GM20431 (cell line): Measurements from ENCODE around the gene DCUN1D2.
"Not testable (repeated sequence)": the region's sequence is repeated elsewhere in the genome, so short reads cannot be mapped to it uniquely, and the experiment has no call there.

Experiments used
- in situ Hi-C: fragments of 300-500 bp; cut with MseI, MboI; formaldehyde crosslinking; loops from one replicate; pipeline ENCODE4 v1.15.0; 2020; ENCODE audit warnings: low sequenced_read_pairs; ENCODE audit not compliant: unreplicated experiment

The DCUN1D2 gene

DNA sequence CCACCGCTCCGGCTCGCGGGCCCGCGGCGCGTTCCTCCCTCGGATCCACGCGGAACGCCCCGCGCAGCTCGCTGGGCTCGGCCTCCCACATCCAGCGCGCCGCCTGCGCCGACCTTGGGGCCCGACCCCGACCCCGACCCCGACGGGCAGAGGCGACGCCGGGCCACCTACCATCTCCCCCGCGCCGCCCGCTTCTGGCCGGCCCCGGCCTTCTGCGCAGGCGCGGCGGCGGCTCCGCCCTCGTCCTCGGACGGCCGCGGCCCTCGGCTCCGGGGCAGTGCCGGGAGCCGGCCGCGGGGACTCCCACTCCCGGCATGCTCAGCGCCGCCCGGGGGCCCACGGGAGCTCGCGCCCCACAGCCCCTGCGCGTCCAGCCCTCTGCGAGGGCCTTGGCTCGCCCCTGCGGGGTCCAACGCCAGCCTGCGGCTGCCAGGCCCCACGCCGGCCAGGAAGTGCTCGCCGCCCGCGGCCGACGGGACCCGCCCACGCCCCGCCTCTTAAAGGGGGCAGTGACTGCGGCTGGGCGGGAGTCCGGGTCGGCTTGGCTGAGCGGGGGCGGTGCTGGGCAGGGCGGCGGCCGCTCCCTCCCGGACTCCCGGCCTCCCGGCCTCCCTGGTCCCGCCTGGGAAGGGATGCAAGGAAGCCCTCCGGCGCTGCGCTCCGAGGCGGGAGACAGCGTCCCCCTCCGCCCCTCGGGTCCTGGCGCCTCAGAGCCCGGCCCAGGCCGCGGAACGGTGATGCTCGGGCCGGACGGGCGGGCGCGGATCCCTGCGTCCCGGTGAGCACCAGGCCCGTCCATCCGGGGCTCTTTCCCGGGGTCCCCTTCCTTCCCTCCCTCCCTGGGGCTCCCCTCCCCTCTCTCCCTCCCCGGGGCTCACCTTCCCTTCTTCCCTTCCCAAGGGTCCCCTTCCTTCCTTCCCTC, at the start of gene DCUN1D2:
Gene DCUN1D2, minus strand, starts transcription at position 216 of the 922 bp plus-strand sequence. Its CDS starts 42 bp downstream, at position 174.
- in situ Hi-C loops = no loop called here

DNA sequence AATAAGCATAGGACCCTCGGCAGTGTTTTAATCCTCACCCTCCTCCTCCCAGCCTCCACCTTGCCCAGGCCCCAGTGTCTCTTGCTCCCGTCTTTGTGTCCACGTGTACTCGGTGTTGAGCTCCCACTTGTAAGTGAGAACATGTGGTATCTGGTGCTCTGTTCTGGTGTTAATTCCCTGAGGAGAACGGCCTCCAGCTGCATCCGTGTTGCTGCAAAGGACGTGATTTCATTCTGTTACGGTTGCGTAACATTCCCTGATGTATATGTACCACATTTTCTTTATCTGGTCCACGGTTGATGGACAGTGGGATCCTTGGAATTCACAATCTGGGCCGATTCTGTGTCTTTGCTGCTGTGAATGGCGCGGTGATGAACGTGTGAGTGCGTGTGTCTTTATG, 49.3 kb upstream of the DCUN1D2 start:
- in situ Hi-C loops = no loop called here

DNA sequence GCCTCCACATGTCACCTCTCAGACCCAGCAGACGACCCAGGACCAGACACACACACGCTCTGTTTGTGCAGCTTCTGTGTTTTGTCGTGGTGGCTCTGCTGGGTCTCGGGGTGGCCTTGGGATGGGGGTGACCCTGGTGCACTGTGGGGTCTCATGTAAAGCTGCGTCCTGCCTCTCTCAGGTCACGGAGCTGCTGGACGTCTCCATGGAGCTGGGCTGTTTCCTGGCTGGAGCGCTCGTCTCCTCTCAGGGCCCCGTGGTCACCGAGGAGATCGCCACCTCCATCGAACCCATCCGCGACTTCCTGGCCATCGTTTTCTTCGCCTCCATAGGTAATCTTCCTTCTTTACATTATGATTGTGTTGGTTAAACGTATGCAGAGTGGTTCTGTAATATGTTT, 48.7 kb upstream of the DCUN1D2 start:
- in situ Hi-C loops = no loop called here

DNA sequence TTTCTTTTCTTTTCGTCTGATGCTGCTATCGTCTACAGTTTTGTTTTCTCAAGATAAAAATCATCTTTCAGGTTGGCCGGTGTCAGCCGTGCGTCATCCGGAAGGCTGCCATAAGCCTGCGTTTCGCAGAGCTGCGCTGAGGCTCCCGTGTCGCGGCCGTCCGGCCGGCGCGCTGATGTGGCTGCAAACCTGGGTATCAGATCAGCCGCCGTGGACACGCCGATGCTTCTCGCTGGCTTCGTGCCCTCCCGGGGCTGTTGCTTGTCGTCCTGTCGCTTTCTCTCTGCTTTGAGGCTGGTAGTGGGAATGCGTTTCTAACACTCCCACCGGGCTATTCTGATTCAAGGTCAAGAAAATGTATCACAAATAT, 48.2 kb upstream of the DCUN1D2 start:
- in situ Hi-C loops = no loop called here

DNA sequence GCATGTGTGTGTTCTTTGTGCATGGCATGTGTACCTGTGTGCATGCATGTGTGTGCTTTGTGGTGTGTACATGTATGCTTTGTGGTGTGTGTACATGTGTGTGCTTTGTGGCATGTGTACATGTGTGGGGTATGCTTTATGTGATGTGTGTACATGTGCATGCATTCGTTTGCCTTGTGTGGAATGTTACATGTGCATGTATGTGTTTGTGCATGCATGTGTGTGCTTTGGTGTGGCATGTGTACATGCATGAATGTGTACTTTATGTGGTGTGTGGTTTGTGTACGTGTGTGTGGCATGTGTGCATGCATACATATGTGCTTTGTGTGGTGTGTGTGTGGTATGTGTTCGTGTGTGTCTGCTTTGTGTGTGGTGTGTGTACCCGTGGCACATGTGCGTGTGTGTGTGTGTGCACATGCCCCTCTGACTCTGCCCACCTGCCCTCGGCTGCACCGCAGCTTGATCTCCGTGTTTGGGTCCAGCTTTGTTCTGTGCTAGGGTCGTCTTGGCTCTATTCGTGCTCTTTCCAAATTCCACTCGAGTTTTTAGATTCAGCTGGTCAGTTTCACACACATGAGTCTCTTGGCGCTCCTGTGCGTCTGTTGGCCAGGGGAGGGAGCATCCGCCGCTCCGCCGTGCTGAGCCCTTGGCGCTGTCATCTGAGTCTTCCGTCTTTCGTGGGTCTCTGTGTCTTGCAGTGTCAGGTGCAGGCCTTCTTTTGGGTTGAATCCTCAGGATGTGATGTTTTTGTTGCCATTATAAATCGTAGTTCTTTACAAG, 47.6 kb upstream of the DCUN1D2 start:
- in situ Hi-C loops = no loop called here

DNA sequence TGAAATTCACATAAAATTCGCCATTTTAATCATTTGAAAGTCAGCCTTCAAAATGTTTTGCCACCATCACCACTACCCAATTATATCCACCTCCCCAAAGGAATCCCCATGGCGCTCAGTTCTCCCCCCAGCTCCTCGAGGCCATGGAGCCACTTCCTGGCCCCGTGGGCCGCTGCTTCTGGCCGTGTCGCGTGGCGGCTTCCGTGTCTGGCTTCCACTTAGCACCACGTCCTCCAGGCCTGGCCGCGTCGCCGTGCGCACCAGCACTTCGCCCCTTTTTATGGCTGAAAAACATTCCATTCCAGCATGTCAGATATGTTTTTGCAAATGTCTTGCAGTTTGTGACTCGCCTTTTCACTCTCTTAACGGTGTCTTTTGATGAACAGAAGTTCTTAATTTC, 46.7 kb upstream of the DCUN1D2 start:
- in situ Hi-C loops = no loop called here

DNA sequence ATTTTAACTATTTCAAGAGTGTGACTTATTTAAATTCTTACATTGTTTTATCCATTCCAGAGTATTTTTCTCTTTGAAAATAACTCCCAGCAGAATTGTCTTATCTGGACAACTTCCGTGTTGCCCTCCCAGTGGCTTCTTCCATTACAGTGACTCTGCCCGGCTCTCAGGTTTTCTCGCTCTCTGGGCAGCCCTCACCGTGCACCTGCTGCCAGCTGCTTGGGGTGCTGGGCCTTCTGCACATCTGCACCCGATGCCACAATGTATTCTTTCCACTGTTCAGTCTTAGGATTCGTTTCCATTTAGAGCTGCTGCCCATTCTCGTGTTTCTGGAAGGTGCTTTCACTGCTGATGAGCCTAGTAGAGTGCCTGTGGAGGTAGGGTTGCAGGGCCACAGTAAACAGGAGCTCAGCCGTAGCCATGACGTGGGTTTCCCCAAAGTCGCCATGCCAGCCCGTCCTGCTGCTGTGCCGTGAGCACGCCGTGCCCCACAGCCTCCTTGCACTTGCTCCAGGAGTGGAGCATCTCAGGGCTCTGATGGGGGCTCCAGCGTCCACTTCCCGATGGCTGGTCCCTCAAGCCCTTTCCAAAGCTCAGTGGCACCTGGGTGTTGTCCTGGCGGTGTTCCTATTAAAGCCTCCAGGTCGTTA, 46.1 kb upstream of the DCUN1D2 start:
- in situ Hi-C loops = no loop called here

DNA sequence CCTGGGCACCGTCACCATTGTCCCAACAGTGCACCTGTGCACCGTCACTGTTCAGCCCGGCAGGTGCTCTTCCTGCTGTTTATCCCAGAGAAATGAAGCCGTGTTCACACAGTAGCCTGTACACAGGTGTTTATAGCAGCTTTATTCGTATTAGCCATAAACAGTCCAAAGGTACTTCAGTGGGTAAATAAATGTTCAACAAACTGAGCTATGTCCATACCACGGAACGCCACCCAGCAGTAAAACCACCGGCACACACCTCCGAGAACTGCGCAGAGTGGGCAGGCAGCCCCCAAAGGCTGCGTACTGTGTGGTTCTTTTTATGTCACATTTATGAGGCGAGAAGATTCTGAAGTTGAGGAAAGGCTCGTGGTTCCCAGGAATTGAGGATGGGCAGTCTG, 44.9 kb upstream of the DCUN1D2 start:
- in situ Hi-C loops = no loop called here

DNA sequence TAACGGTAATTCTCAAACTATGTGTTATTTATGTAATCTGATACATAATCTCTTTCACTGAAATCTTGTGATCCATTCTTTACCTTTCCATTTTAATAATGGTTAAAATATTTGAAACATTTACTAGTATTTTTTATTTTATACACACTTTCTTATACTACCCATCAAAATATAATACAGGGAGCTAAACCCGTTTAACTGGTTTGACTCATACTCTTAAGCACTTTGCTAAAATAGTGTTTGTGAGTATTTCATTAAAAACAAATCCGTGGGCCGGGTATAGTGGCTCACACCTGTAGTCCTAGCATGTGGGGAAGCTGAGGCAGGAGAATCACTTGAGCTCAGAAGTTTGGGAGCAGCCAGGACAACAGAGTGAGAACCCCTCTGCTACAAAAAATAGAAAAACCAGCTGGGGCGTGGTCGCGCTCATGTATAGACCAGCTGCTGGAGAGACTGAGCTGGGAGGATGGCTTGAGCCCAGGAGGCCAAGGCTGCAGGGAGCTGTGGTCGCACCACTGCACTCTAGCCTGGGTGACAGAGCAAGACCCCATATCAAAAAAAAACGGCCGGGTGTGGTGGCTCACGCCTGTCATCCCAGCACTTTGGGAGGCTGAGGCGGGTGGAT, 43.8 kb upstream of the DCUN1D2 start:
- in situ Hi-C loops = no loop called here

DNA sequence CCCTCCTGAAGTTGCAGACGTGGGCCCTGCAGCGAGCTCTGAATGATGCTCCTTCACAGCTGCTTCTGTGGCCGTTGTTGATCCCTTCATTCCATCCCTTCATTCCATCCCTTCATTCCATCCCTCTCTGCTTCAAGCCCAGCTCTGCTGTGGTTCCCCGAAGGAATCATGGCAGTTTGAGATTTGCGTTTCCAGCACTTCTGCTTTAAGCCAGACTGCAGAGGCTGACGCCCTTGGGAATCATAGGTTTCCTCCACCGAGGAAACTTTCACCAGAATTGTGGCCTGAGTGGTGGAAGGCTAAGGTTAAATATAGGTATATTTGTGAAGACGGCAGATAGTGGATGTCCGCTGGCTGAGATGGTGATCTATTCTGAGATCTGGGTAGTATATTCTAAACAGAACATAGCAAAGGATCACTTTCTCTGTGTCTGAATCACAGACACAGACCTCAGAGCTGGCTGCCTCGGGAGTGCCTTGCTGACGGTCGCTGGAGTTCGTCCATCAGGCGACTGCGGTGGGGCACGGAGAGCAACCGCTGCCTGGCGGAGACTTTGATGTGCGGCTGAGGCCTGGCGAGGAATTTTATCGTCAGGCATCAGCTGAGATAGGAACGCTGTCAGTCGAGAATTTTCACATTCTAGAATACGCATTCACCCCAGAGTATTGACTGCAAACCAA, 42.8 kb upstream of the DCUN1D2 start:
- in situ Hi-C loops = no loop called here

DNA sequence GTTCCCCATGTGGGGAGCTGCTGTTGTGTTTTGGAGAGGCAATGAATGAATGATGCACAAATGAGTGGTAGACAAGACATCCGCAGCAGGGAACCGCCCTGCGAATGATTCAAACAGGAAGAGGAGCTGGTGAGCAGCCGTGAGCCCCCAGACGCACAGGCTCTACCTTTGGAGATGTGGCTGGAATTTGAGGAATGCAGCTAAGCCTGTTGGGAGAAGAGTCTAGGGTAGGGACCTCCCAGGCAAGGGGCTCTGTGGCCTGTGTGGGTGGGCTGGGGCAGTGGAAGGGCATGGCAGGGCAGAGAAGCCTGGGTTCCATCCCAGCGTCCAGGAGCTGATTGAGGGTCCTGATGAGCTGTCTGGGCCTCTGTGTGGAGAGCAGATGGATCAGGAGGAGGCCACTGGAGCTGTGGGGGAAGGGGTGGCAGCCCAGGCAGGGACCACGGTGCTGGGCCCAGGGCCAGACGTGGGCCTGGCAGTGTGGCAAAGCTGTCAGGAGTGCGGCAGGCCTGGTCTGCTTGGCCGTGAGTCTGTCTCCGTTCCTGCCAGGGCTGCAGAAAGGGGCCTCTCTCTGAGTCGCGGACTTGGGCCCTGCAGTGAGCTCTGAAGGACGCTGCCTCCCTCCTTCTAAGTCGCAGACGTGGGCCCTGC, 41.8 kb upstream of the DCUN1D2 start:
- in situ Hi-C loops = no loop called here

DNA sequence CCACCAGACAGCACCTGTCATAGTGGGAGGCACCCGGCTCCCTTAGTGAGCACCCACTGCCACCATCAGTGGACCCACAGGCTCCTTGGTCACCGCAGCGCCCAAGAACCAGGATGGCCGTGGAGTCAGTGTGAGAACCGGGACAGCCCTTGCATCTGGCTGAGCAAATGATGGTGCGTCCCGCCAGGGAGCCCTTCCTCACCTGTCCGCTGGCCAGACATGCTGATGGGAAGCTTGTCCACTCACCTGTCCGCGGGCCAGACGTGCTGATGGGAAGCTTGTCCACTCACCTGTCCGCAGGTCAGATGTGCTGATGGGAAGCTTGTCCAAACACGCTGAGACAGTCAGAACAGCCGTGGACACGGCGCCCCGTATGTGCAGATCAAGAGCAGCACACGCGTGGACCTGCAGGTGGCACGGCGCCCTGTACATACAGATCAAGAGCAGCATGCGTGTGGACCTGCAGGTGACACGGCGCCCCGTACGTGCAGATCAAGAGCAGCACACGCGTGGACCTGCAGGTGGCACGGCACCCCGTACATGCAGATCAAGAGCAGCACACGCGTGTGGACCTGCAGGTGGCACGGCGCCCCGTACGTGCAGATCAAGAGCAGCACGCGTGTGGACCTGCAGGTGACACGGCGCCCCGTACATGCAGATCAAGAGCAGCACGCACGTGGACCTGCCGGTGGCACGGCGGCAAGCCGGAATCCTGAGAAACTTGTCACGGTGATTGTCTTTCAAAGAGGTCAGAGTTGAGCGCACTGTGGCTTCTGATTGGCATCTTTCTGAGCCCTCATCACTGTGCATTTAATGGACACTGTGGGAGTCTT, 40.7 kb upstream of the DCUN1D2 start:
- in situ Hi-C loops = no loop called here

DNA sequence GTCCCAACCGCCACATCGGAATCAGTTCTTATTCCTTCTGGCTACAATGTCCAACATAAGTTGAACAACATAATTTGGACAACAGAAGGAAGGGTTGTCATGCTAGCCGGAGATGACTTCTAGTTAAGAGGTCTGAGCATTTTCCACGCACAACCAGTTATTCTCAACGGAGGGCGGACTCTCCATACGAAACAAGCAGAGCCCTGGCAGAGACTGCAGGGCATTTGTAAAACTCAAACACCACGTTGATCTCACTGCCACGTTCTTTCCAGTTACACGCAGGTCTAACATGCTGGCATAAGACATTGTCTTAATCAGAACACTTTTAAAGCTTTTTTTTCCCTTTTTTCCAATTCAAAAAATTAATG, 38.3 kb upstream of the DCUN1D2 start:
- in situ Hi-C loops = no loop called here

DNA sequence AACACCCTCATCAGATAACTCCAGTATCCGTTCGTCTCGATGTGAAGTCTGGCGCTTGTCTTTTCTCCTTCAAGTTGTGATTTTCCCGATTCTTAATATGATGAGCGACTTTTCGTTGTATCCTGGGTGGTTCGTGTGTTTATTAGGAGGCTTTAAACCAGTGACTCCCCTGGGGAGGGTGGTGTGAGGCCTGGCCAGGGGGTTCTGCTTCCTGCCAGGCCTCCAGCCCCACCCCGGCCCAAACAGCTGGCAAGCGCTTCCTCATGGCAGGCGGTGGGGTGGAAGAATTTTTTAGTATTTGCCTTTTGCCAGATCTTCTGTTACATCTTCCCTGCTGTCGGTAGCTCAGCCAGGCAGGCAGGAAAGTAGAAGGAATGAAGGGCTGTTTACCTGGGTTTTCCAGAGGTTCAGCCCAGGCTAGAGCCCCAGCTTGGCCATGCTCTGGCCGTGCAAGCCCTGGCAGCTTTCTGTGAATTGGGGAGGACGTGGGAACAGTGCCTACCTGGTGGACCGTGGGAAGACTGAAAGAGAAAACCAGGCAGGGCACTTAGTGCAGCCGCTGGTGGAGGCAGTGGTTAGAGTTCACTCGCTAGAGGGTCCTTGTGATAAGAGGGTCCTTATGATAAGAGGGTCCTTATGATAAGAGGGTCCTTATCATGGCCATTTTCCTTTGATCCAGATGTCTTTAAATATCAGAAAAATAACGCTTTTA, 37.7 kb upstream of the DCUN1D2 start:
- in situ Hi-C loops = no loop called here

DNA sequence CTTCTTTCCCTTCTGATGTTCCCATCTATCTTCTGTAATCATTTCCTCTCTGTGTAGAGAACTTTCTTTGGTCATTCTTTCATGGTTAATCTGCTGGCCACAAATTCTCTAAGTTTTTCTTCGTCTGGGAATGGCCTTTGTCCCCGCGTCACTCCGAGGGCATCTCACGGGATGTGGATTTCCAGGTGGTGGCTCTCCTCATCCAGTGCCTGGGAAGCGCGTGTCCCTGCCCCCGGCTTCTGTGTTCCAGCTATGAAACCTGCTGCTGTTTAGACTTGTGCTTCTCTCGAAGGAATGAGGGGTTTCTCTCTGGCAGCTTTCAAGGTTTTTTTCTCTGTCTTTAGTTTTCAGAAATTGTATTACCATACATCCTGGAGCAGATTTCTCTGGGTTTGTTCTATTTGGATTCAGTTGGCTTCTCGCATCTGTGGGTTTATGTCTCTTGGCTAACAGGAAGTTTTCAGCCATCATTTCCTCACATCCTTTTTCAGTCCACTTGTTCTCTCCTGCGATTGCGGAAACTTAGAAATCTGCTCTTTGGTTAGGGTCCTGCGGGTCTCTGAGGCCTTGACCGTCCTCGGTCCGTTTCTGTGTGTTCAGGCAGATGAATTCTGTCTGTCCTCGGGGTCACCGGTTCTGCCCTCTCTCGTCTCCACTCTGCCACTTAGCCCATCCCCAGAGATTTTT, 36.9 kb upstream of the DCUN1D2 start:
- in situ Hi-C loops = no loop called here

DNA sequence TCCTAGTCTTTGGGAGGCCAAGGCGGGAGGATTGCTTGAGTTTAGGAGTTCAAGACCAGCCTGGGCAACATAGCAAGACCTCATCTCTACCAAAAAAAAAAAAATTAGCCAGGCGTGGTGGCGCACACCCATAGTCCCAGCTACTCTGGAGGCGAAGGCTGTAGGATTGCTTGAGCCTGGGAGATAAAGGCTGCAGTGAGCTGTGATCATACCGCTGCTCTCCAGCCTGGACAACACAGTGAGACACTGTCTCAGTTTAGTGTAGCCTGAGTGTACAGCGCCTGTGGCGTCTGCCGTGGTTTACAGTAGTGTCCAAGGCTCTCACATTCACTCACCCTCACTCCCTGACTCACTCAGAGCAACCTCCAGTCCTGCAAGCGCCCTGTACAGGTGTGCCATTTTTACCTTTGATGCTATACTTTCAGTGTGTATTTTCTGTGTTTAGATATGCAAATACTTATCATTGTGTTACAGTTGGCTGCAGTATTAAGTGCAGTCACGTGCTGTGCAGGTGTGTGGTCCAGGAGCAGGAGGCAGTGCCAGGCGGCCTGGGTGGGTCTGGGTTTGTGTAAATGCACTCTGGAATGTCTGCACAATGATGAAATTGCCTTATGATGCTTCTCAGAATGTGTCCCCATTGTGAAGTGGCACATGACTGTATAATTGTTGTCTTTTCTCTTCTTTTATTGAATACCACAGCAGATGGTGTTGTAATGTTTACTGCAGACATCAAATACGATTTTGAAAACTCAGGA, 36.1 kb upstream of the DCUN1D2 start:
- in situ Hi-C loops = no loop called here

DNA sequence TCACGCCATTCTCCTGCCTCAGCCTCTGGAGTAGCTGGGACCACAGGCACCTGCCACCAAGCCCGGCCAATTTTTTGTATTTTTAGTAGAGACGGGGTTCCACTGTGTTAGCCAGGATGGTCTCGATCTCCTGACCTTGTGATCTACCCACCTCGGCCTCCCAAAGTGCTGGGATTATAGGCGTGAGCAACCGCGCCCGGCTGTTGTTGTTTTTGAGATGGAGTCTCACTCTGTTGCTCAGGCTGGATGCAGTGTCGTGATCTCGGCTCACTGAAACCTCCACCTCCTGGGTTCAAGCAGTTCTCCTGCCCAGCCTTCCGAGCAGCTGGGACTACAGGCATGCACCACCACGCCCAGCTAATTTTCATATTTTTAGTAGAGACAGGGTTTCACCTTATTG, 31.9 kb upstream of the DCUN1D2 start:
- in situ Hi-C loops = not testable (repeated sequence)
